Measurements from ENCODE around the gene IGFALS.
A peak's percentile ranks its signal among the peaks of the same experiment; 100 is the strongest.

IGFALS gene

GRCh38 chr16:1771188-1771863 is 22.2 kb downstream of the IGFALS start, which contains the start of gene NME3:
Gene NME3, minus strand, starts transcription at chr16:1771543. Its CDS starts 9 bp downstream, at chr16:1771534.
- H3K4me3 ChIP-seq (ENCODE audit: low read depth, low read length): peak within 1 kb of the TSS; percentile 87
- no peak for TF ChIP-seq CTCF (IDR thresholded peaks at IDR 0.05; ENCODE audit: low read depth, low read length)

- no peak for TF ChIP-seq CTCF (IDR thresholded peaks at IDR 0.05; ENCODE audit: low read depth, low read length)
- H3K4me3 ChIP-seq (ENCODE audit: low read depth, low read length): peak overlapping the region; percentile 87
Measured at GRCh38 chr16:1770328-1771187, 22.9 kb downstream of the IGFALS start.

- no peak overlapping the region for H3K4me3 ChIP-seq (ENCODE audit: low read depth, low read length)
- no peak for TF ChIP-seq CTCF (IDR thresholded peaks at IDR 0.05; ENCODE audit: low read depth, low read length)
Measured at GRCh38 chr16:1769402-1770300, 23.9 kb downstream of the IGFALS start.

- no peak for TF ChIP-seq CTCF (IDR thresholded peaks at IDR 0.05; ENCODE audit: low read depth, low read length)
- no peak overlapping the region for H3K4me3 ChIP-seq (ENCODE audit: low read depth, low read length)
Measured at GRCh38 chr16:1768767-1769401, 24.6 kb downstream of the IGFALS start.

GRCh38 chr16:1768061-1768766 is 25.3 kb downstream of the IGFALS start:
- H3K4me3 ChIP-seq (ENCODE audit: low read depth, low read length): no peak overlapping the region
- no peak for TF ChIP-seq CTCF (IDR thresholded peaks at IDR 0.05; ENCODE audit: low read depth, low read length)
